WTC11 (cell line): ENCODE measurements around the gene LRRTM3. TPM values are rescaled to one million over a fixed set of nuclear protein-coding genes. Genes with fewer than 3 reads are reported as not detected.

Experiments
- ATAC-seq: fragments of 200-7000 bp; cut with Tn5 transposase; 2 replicates; pipeline ENCODE4 v1.10.0; 2021; ENCODE audit warnings: mild to moderate bottlenecking, moderate library complexity
- Bru-seq: library from RNA; stranded (reverse); fragments of 400-500 nt; gene quantifications from one replicate; lab custom pipeline; 2021; lab: Mats Ljungman, UMichigan
- CTCF ChIA-PET: fragments of 300-600 bp; sonication (Branson Sonifier 250); formaldehyde crosslinking; loops from one replicate; lab custom pipeline; 2021; ENCODE audit warnings: antibody characterized with exemption; lab: Charles Lee
- POLR2A ChIA-PET: fragments of 350-600 bp; sonication (Branson Sonifier 250); formaldehyde crosslinking; loops from one replicate; lab custom pipeline; 2021; ENCODE audit warnings: antibody characterized with exemption; lab: Charles Lee
- DNase-seq: peaks from one replicate; pipeline ENCODE4 v3.0.0; 2021; ENCODE audit warnings: low spot score
- H3K27ac Mint-ChIP-seq: 2 replicates; pipeline ENCODE4 v1.8.0; 2021; ENCODE audit warnings: mixed read lengths
- H3K27me3 Mint-ChIP-seq: 2 replicates; pipeline ENCODE4 v1.8.0; 2021; ENCODE audit warnings: low read depth, mild to moderate bottlenecking, moderate library complexity, mixed read lengths
- H3K36me3 Mint-ChIP-seq: 2 replicates; pipeline ENCODE4 v1.8.0; 2021; ENCODE audit warnings: mixed read lengths
- H3K4me1 Mint-ChIP-seq: 2 replicates; pipeline ENCODE4 v1.8.0; 2022; ENCODE audit warnings: mixed read lengths
- H3K4me3 Mint-ChIP-seq: 2 replicates; pipeline ENCODE4 v1.8.0; 2021; ENCODE audit warnings: mild to moderate bottlenecking, moderate library complexity, mixed read lengths
- H3K9me3 Mint-ChIP-seq: 2 replicates; pipeline ENCODE4 v1.8.0; 2021; ENCODE audit warnings: mixed read lengths
- AR ChIP-seq: fragments of 250-450 bp; sonication (Bioruptor Pico); IDR thresholded peaks from 2 replicates; pipeline ENCODE4 v1.9.0; 2021; ENCODE audit warnings: mild to moderate bottlenecking
- CBFB ChIP-seq: sonication (generic); formaldehyde crosslinking; IDR thresholded peaks from 2 replicates; pipeline ENCODE4 v1.8.1; 2022; ENCODE audit warnings: mild to moderate bottlenecking, low read depth, missing genetic modification reagents
- CREB1 ChIP-seq: sonication (generic); formaldehyde crosslinking; IDR thresholded peaks from 2 replicates; pipeline ENCODE4 v1.8.0; 2023; ENCODE audit warnings: mild to moderate bottlenecking, missing genetic modification reagents
- ETV6 ChIP-seq: sonication (generic); formaldehyde crosslinking; IDR thresholded peaks from 2 replicates; pipeline ENCODE4 v1.8.1; 2022; ENCODE audit warnings: mild to moderate bottlenecking, missing genetic modification reagents
- MXD4 ChIP-seq: fragments of 250-450 bp; sonication (Bioruptor Pico); IDR thresholded peaks from 2 replicates; pipeline ENCODE4 v1.8.0; 2021; ENCODE audit warnings: mild to moderate bottlenecking, moderate library complexity, borderline replicate concordance
- TEAD1 ChIP-seq: sonication (generic); formaldehyde crosslinking; IDR thresholded peaks from 2 replicates; pipeline ENCODE4 v1.8.0; 2022; ENCODE audit warnings: mild to moderate bottlenecking, missing genetic modification reagents
- ZNF232 ChIP-seq: sonication (generic); formaldehyde crosslinking; IDR thresholded peaks from 2 replicates; pipeline ENCODE4 v1.8.0; 2022; ENCODE audit warnings: mild to moderate bottlenecking, missing genetic modification reagents
- ZNF416 ChIP-seq: fragments of 250-450 bp; sonication (Bioruptor Pico); IDR thresholded peaks from 2 replicates; pipeline ENCODE4 v1.9.0; 2021; ENCODE audit warnings: mild to moderate bottlenecking, inconsistent platforms
- ZNF423 ChIP-seq: fragments of 250-450 bp; sonication (Bioruptor Pico); IDR thresholded peaks from 2 replicates; pipeline ENCODE4 v2.1.2; 2022; ENCODE audit warnings: mild to moderate bottlenecking, moderate library complexity
- ZNF671 ChIP-seq: fragments of 250-450 bp; sonication (Bioruptor Pico); IDR thresholded peaks from 2 replicates; pipeline ENCODE4 v1.8.0; 2021; ENCODE audit warnings: mild to moderate bottlenecking
- long read RNA-seq, 3 experiments: library from RNA in 1 of 3; library from capped mRNA in 1 of 3; library from polyadenylated mRNA in 1 of 3; unstranded in 2 of 3; stranded (forward) in 1 of 3; transcript quantifications; one replicate each; pipeline ENCODE4 v2.0.0, GENCODE V29; 2021
- total RNA-seq: library from RNA; stranded (reverse); gene quantifications from 3 replicates; pipeline ENCODE4 v1.2.3, GENCODE V29; 2021
- TF ChIP-seq, protein P1 (sequence below): sonication (generic); formaldehyde crosslinking; IDR thresholded peaks from 2 replicates; pipeline ENCODE4 v1.8.1; 2023; ENCODE audit warnings: mild to moderate bottlenecking, missing genetic modification reagents, borderline replicate concordance
- TF ChIP-seq, protein P2 (sequence below): sonication (generic); formaldehyde crosslinking; IDR thresholded peaks from 2 replicates; pipeline ENCODE4 v1.8.0; 2023; ENCODE audit warnings: missing genetic modification reagents, mild to moderate bottlenecking, borderline replicate concordance
- TF ChIP-seq, protein P3 (sequence below): fragments of 250-450 bp; sonication (Bioruptor Pico); IDR thresholded peaks from 2 replicates; pipeline ENCODE4 v1.8.0; 2021; ENCODE audit warnings: mild to moderate bottlenecking
- TF ChIP-seq, protein P4 (sequence below): fragments of 250-450 bp; sonication (Bioruptor Pico); conservative IDR thresholded peaks from 2 replicates; pipeline ENCODE4 v1.9.0; 2021; ENCODE audit warnings: mild to moderate bottlenecking
- TF ChIP-seq, protein P5 (sequence below): fragments of 250-450 bp; sonication (Bioruptor Pico); IDR thresholded peaks from 2 replicates; pipeline ENCODE4 v1.9.0; 2021; ENCODE audit warnings: mild to moderate bottlenecking
- TF ChIP-seq, protein P6 (sequence below): sonication (generic); formaldehyde crosslinking; conservative IDR thresholded peaks from 2 replicates; pipeline ENCODE4 v1.8.1; 2023; ENCODE audit warnings: mild to moderate bottlenecking, low read depth, missing genetic modification reagents, moderate library complexity

LRRTM3 gene
- 0.32 to 0.52 TPM (median 0.48 TPM) in 3 replicates for total RNA-seq
- percentile 30 among the genes with signal in this experiment for Bru-seq, nascent RNA
- long read RNA-seq, experiment 1: 0 reads
- long read RNA-seq, experiment 2, partial matches to known transcripts: 0 of 1 reads
- long read RNA-seq, experiment 2, other reads (novel, unspliced or antisense): 1 of 1 reads
- long read RNA-seq, experiment 3, partial matches to known transcripts: 0 of 2 reads
- long read RNA-seq, experiment 3, other reads (novel, unspliced or antisense): 2 of 2 reads

- peaks cover 30% of the 10 kb centered on the region for H3K27me3 Mint-ChIP-seq
- H3K4me1 Mint-ChIP-seq: peaks cover 68% of the 10 kb centered on the region
- peak within 1 kb of the TSS; percentile 67; the same call in 1 of the 2 replicates for H3K27ac Mint-ChIP-seq
- ChIA-PET CTCF (interaction anchor here (0.9 to 3.3 kb wide), 7 partner anchors 9 to 595 kb away, joined by 3 to 36 read pairs (median 6); no protein-coding TSS in a partner anchor), POLR2A (no interaction called here)
- H3K9me3 Mint-ChIP-seq: peaks cover 4% of the 10 kb centered on the region
- no peaks in the 10 kb centered on the region; the same call in 1 of the 2 replicates for H3K36me3 Mint-ChIP-seq
- peak; percentile 61 for DNase-seq
- peak within 1 kb of the TSS; percentile 82 for H3K4me3 Mint-ChIP-seq
- ATAC-seq: peak; percentile 95
- TF ChIP-seq MXD4 (no peak), ETV6 (peak; percentile 75; the same call in 1 of the 2 replicates), ZNF671 (CRISPR knock-in tag) (no peak), CBFB (CRISPR knock-in tag) (no peak), ZNF232 (no peak), ZNF423 (CRISPR knock-in tag) (peak; percentile 47; the same call in 1 of the 2 replicates), AR (no peak), TEAD1 (CRISPR knock-in tag) (peak; percentile 90; the same call in 1 of the 2 replicates), CREB1 (0 out of 2 replicates have a peak, but pooled peaks have one; percentile 17), ZNF416 (CRISPR knock-in tag) (no peak)
- TF ChIP-seq, protein P1, sequence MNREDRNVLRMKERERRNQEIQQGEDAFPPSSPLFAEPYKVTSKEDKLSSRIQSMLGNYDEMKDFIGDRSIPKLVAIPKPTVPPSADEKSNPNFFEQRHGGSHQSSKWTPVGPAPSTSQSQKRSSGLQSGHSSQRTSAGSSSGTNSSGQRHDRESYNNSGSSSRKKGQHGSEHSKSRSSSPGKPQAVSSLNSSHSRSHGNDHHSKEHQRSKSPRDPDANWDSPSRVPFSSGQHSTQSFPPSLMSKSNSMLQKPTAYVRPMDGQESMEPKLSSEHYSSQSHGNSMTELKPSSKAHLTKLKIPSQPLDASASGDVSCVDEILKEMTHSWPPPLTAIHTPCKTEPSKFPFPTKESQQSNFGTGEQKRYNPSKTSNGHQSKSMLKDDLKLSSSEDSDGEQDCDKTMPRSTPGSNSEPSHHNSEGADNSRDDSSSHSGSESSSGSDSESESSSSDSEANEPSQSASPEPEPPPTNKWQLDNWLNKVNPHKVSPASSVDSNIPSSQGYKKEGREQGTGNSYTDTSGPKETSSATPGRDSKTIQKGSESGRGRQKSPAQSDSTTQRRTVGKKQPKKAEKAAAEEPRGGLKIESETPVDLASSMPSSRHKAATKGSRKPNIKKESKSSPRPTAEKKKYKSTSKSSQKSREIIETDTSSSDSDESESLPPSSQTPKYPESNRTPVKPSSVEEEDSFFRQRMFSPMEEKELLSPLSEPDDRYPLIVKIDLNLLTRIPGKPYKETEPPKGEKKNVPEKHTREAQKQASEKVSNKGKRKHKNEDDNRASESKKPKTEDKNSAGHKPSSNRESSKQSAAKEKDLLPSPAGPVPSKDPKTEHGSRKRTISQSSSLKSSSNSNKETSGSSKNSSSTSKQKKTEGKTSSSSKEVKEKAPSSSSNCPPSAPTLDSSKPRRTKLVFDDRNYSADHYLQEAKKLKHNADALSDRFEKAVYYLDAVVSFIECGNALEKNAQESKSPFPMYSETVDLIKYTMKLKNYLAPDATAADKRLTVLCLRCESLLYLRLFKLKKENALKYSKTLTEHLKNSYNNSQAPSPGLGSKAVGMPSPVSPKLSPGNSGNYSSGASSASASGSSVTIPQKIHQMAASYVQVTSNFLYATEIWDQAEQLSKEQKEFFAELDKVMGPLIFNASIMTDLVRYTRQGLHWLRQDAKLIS: no peak
- TF ChIP-seq, protein P2, sequence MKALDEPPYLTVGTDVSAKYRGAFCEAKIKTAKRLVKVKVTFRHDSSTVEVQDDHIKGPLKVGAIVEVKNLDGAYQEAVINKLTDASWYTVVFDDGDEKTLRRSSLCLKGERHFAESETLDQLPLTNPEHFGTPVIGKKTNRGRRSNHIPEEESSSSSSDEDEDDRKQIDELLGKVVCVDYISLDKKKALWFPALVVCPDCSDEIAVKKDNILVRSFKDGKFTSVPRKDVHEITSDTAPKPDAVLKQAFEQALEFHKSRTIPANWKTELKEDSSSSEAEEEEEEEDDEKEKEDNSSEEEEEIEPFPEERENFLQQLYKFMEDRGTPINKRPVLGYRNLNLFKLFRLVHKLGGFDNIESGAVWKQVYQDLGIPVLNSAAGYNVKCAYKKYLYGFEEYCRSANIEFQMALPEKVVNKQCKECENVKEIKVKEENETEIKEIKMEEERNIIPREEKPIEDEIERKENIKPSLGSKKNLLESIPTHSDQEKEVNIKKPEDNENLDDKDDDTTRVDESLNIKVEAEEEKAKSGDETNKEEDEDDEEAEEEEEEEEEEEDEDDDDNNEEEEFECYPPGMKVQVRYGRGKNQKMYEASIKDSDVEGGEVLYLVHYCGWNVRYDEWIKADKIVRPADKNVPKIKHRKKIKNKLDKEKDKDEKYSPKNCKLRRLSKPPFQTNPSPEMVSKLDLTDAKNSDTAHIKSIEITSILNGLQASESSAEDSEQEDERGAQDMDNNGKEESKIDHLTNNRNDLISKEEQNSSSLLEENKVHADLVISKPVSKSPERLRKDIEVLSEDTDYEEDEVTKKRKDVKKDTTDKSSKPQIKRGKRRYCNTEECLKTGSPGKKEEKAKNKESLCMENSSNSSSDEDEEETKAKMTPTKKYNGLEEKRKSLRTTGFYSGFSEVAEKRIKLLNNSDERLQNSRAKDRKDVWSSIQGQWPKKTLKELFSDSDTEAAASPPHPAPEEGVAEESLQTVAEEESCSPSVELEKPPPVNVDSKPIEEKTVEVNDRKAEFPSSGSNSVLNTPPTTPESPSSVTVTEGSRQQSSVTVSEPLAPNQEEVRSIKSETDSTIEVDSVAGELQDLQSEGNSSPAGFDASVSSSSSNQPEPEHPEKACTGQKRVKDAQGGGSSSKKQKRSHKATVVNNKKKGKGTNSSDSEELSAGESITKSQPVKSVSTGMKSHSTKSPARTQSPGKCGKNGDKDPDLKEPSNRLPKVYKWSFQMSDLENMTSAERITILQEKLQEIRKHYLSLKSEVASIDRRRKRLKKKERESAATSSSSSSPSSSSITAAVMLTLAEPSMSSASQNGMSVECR (CRISPR knock-in tag): no peak
- TF ChIP-seq, protein P3, sequence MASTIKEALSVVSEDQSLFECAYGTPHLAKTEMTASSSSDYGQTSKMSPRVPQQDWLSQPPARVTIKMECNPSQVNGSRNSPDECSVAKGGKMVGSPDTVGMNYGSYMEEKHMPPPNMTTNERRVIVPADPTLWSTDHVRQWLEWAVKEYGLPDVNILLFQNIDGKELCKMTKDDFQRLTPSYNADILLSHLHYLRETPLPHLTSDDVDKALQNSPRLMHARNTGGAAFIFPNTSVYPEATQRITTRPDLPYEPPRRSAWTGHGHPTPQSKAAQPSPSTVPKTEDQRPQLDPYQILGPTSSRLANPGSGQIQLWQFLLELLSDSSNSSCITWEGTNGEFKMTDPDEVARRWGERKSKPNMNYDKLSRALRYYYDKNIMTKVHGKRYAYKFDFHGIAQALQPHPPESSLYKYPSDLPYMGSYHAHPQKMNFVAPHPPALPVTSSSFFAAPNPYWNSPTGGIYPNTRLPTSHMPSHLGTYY (CRISPR knock-in tag): no peak
- TF ChIP-seq, protein P4, sequence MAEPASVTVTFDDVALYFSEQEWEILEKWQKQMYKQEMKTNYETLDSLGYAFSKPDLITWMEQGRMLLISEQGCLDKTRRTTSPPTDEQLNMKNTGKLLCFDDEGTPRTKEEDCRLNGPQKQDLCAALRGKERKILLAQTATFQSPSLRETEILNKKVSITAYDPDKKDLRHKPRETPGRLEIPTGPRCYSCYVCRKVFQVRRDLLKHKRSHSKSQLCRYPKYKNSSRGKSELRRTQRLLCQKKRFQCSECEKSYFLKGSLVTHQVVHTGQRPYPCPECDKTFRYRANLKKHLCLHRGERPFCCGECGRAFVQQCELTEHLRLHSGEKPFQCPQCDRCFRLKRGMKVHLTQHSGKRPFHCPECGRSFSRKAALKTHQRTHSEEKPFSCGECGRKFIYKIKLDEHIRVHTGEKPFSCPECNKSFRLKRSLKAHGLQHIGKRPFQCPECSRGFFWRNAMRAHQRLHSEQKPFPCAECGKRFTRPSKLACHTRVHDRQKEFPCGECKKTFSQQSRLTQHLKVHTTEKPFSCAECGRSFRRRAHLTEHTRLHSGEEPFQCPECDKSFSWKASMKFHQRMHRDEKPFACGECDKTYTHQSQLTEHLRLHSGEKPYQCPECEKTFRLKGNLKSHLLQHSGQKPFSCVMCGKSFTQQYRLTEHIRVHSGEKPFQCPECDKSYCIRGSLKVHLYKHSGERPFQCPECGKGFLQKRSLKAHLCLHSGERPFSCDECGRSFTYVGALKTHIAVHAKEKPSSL (CRISPR knock-in tag): no peak; the same call in 1 of the 2 replicates
- TF ChIP-seq, protein P5, sequence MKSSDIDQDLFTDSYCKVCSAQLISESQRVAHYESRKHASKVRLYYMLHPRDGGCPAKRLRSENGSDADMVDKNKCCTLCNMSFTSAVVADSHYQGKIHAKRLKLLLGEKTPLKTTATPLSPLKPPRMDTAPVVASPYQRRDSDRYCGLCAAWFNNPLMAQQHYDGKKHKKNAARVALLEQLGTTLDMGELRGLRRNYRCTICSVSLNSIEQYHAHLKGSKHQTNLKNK: no peak
- TF ChIP-seq, protein P6, sequence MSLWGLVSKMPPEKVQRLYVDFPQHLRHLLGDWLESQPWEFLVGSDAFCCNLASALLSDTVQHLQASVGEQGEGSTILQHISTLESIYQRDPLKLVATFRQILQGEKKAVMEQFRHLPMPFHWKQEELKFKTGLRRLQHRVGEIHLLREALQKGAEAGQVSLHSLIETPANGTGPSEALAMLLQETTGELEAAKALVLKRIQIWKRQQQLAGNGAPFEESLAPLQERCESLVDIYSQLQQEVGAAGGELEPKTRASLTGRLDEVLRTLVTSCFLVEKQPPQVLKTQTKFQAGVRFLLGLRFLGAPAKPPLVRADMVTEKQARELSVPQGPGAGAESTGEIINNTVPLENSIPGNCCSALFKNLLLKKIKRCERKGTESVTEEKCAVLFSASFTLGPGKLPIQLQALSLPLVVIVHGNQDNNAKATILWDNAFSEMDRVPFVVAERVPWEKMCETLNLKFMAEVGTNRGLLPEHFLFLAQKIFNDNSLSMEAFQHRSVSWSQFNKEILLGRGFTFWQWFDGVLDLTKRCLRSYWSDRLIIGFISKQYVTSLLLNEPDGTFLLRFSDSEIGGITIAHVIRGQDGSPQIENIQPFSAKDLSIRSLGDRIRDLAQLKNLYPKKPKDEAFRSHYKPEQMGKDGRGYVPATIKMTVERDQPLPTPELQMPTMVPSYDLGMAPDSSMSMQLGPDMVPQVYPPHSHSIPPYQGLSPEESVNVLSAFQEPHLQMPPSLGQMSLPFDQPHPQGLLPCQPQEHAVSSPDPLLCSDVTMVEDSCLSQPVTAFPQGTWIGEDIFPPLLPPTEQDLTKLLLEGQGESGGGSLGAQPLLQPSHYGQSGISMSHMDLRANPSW (CRISPR knock-in tag): no peak
These were observed at the start of gene LRRTM3 for GRCh38 chr10:66925896-66926715. LRRTM3 (plus strand) TSS chr10:66926036.
